Osteocyte (in vitro differentiated cells): ENCODE data around the gene WEE2. TPM values are rescaled to one million over a fixed set of nuclear protein-coding genes. Genes with fewer than 3 reads are reported as not detected.
"Not testable (repeated sequence)": the region's sequence is repeated elsewhere in the genome, so short reads cannot be mapped to it uniquely, and the experiment has no call there.

Experiments used
- DNase-seq: peaks from one replicate; pipeline ENCODE4 v3.0.0; 2021; ENCODE audit warnings: mixed read lengths; ENCODE audit not compliant: unreplicated experiment; ENCODE audit errors: extremely low spot score
- H3K27ac Mint-ChIP-seq: one replicate; pipeline ENCODE4 v1.8.0; 2021; ENCODE audit warnings: mild to moderate bottlenecking, mixed read lengths; ENCODE audit not compliant: unreplicated experiment
- H3K27me3 Mint-ChIP-seq: one replicate; pipeline ENCODE4 v1.8.0; 2021; ENCODE audit warnings: mixed read lengths; ENCODE audit not compliant: unreplicated experiment
- H3K36me3 Mint-ChIP-seq: one replicate; pipeline ENCODE4 v1.8.0; 2021; ENCODE audit warnings: mixed read lengths; ENCODE audit not compliant: unreplicated experiment
- H3K4me1 Mint-ChIP-seq: one replicate; pipeline ENCODE4 v1.8.0; 2021; ENCODE audit warnings: mixed read lengths; ENCODE audit not compliant: unreplicated experiment
- H3K4me3 Mint-ChIP-seq: one replicate; pipeline ENCODE4 v1.8.0; 2021; ENCODE audit warnings: mild to moderate bottlenecking, moderate library complexity, mixed read lengths; ENCODE audit not compliant: unreplicated experiment
- H3K9me3 Mint-ChIP-seq: one replicate; pipeline ENCODE4 v1.8.0; 2021; ENCODE audit warnings: mixed read lengths; ENCODE audit not compliant: unreplicated experiment
- total RNA-seq: library from RNA; stranded (reverse); gene quantifications from 2 replicates; pipeline ENCODE4 v1.2.1, GENCODE V29; 2021
- TF ChIP-seq, protein P1 (sequence below): fragments of 200-600 bp; sonication (generic); IDR thresholded peaks from 2 replicates; pipeline ENCODE4 v1.5.0; 2021; ENCODE audit warnings: antibody characterized with exemption, mild to moderate bottlenecking, moderate library complexity

WEE2 gene
- total RNA-seq, 1 donor from 2014 or later = not detected

DNA sequence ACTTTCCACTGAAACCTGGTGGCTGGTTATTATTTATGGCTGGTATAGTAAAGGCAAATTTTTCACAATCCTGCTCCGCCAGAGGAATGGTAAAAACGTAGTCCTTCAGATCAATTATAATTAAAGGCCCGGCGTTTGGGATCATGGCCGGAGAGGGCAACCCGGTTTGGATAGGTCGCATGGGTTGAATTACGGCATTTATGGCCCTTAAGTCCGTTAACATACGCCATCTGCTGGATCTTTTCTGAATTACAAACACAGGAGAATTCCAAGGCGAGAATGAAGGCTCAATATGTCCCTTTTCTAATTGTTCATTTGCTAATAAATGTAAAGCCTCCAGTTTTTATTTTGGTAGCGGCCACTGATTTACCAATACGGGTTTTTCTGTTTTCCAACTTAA lies 44.5 kb downstream of the WEE2 start:
- no peaks in the 10 kb centered on the region for H3K4me1 Mint-ChIP-seq
- TF ChIP-seq, protein P1, sequence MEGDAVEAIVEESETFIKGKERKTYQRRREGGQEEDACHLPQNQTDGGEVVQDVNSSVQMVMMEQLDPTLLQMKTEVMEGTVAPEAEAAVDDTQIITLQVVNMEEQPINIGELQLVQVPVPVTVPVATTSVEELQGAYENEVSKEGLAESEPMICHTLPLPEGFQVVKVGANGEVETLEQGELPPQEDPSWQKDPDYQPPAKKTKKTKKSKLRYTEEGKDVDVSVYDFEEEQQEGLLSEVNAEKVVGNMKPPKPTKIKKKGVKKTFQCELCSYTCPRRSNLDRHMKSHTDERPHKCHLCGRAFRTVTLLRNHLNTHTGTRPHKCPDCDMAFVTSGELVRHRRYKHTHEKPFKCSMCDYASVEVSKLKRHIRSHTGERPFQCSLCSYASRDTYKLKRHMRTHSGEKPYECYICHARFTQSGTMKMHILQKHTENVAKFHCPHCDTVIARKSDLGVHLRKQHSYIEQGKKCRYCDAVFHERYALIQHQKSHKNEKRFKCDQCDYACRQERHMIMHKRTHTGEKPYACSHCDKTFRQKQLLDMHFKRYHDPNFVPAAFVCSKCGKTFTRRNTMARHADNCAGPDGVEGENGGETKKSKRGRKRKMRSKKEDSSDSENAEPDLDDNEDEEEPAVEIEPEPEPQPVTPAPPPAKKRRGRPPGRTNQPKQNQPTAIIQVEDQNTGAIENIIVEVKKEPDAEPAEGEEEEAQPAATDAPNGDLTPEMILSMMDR = peak; percentile 39
- no peak overlapping the region for H3K4me3 Mint-ChIP-seq
- DNase-seq = no peak
- H3K36me3 Mint-ChIP-seq = peaks cover 78% of the 10 kb centered on the region
- H3K9me3 Mint-ChIP-seq = peaks cover 18% of the 10 kb centered on the region
- no peaks in the 10 kb centered on the region for H3K27me3 Mint-ChIP-seq
- no peak overlapping the region for H3K27ac Mint-ChIP-seq

DNA sequence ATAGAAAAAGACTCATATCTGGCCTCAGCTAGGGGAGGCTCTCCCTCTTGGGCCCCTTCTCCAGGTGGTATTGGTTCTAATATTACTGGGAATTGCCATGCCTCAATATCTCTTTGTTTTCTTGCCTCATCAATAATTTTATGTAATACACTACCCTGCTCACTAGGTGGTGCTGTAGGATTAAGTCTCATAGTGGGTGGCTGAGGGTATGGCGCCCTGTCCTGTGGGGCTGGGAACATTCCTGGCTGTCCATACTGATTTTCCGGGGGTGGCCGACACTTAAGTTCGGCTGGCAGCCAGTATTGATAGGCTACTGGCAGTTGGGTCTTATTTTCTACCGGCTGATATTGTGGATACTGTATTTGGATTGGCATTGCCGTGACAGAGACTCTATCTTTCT lies 46.8 kb downstream of the WEE2 start:
- H3K27me3 Mint-ChIP-seq = no peaks in the 10 kb centered on the region
- DNase-seq = no peak
- H3K4me1 Mint-ChIP-seq = no peaks in the 10 kb centered on the region
- TF ChIP-seq, protein P1 = peak; percentile 44
- H3K4me3 Mint-ChIP-seq = no peak overlapping the region
- H3K9me3 Mint-ChIP-seq = peaks cover 18% of the 10 kb centered on the region
- peaks cover 80% of the 10 kb centered on the region for H3K36me3 Mint-ChIP-seq
- no peak overlapping the region for H3K27ac Mint-ChIP-seq

DNA sequence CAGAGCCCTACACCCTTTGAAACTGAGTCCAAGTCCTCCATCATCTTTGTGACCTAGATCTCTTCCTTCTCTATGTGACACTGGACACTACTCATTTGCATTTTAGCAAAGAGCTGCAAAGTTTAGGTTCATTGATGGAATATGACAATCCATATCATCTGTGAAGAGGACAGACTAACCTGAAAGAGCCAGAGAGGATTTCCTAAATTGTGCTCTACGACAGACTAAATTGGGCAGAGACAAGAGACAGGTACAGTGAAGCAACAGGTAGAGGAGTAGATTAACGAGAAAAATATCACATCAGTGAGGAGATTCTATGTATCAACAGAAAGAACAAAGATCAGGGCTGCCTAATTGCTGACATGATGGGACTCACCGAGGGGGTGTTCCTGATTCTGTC lies 55.6 kb downstream of the WEE2 start, which contains the start of gene TAS2R3:
TAS2R3 (plus strand) TSS at position 301 of the 400 bp plus-strand sequence; CDS start at position 363, 62 bp downstream.
- no peak for DNase-seq
- Mint-ChIP-seq H3K27me3 (no peaks in the 10 kb centered on the region), H3K4me1 (no peaks in the 10 kb centered on the region), H3K9me3 (no peaks in the 10 kb centered on the region), H3K4me3 (no peak within 1 kb of the TSS), H3K27ac (no peak within 1 kb of the TSS), H3K36me3 (peaks cover 44% of the 10 kb centered on the region)
- TF ChIP-seq, protein P1 = no peak

DNA sequence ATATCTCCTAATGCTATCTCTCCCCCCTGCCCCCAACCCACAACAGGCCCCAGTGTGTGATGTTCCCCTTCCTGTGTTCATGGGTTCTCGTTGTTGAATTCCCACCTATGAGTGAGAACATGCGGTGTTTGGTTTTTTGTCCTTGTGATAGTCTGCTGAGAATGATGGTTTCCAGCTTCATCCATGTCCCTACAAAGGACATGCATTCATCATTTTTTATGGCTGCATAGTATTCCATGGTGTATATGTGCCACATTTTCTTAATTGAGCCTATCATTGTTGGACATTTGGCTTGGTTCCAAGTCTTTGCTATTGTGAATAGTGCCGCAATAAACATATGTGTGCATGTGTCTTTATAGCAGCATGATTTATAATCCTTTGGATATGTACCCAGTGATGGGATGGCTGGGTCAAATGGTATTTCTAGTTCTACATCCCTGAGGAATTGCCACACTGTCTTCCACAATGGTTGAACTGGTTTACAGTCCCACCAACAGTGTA lies 62.0 kb downstream of the WEE2 start:
- peaks cover 25% of the 10 kb centered on the region for H3K36me3 Mint-ChIP-seq
- H3K4me1 Mint-ChIP-seq, H3K4me3 Mint-ChIP-seq, H3K27ac Mint-ChIP-seq, DNase-seq, H3K27me3 Mint-ChIP-seq, H3K9me3 Mint-ChIP-seq: not testable (repeated sequence)

DNA sequence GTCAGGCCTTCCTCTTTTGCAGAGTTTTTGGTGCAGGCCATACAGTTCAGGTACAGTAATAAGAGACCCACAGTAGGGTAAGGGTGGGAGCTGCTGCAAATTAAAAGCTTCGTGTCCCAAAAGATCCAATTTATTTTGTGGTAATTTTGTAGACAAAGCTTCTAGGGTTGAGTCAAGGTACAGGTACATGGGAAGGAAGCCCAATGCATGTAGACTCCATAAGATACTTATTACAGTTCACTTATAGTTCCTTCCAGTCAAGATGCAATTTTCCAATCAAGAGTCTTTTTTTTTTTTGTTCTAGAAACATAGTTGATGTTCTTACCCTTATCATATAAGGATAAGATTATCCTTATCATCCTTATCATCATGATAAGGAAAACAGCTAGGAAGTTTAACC lies 68.2 kb downstream of the WEE2 start, which contains the start of gene TAS2R4:
TAS2R4 (plus strand) TSS at position 301 of the 400 bp plus-strand sequence. CDS start 1,815 bp downstream, outside the sequence.
- no peak for DNase-seq
- TF ChIP-seq, protein P1 = no peak
- Mint-ChIP-seq H3K9me3 (no peaks in the 10 kb centered on the region), H3K27me3 (no peaks in the 10 kb centered on the region), H3K4me1 (no peaks in the 10 kb centered on the region), H3K4me3 (no peak within 1 kb of the TSS), H3K36me3 (peaks cover 45% of the 10 kb centered on the region), H3K27ac (no peak within 1 kb of the TSS)

Other genes starting within 250 kb of the WEE2 start
- 24.8 and 27.8 TPM in 2 replicates for gene AGK, start 156.9 kb upstream of the WEE2 start, total RNA-seq
- 10.6 and 12.3 TPM in 2 replicates for gene DENND11, start 6.2 kb upstream of the WEE2 start, total RNA-seq
- gene SSBP1, start 30.0 kb downstream of the WEE2 start, total RNA-seq = 96.4 and 112 TPM in 2 replicates
- 1.6 and 2.6 TPM in 2 replicates for gene TAS2R3, start 55.7 kb downstream of the WEE2 start, total RNA-seq
- 1.7 and 2.2 TPM in 2 replicates for gene TAS2R4, start 68.3 kb downstream of the WEE2 start, total RNA-seq
- gene TAS2R5, start 81.9 kb downstream of the WEE2 start, total RNA-seq = 3.1 and 3.2 TPM in 2 replicates
- not detected in 2 replicates for gene PRSS37, start 133.1 kb downstream of the WEE2 start, total RNA-seq
- gene OR9A4, start 208.0 kb downstream of the WEE2 start, total RNA-seq = not detected in 2 replicates
- gene CLEC5A, start 238.6 kb downstream of the WEE2 start, total RNA-seq = not detected in 2 replicates